ENCODE data around the gene NTF3.

Gene NTF3

GRCh38 chr12:5537771-5538170 lies 105.9 kb downstream of the NTF3 start:
- no peak for DNase-seq (ENCODE audit: low read depth)

All from activated T-cell treated with anti-CD3 and anti-CD28 coated beads for 1 hour (primary cell).